ENCODE measurements around the gene SLC2A9.

- TF ChIP-seq SNAI2 (CRISPR knock-in tag; IDR thresholded peaks at IDR 0.05) (no peak), CREB5 (CRISPR knock-in tag; IDR thresholded peaks at IDR 0.05; ENCODE audit: low read depth) (no peak), ESRRG (CRISPR knock-in tag; IDR thresholded peaks at IDR 0.05) (no peak), CSRNP3 (CRISPR knock-in tag; IDR thresholded peaks at IDR 0.05) (no peak)
Observed at GRCh38 chr4:10051517-10052135, 30.3 kb upstream of the SLC2A9 start.
